Measurements from ENCODE around the gene MYEOV. TPM values are rescaled to one million over a fixed set of nuclear protein-coding genes. Genes with fewer than 3 reads are reported as not detected.

Gene MYEOV
- total RNA-seq, 3 donors from 2014 or later (not counting 1 experiment from before 2014, with no cell fraction given), result 1.1 to 1.2 TPM; not detected in 1

- WGBS (ENCODE audit: insufficient coverage), result 89% methylated on average over 11 of the region's 12 CpGs
- peaks cover 0 to 5% of the 10 kb centered on the region in 2 donors for H3K27me3 Mint-ChIP-seq (ENCODE audit: low read depth in 2 of 2)
- no peaks in the 10 kb centered on the region for H3K4me1 Mint-ChIP-seq
- Histone ChIP-seq H3K27me3 (ENCODE audit: control insufficient read depth, insufficient read depth, low read length) (no peaks in the 10 kb centered on the region), H3K36me3 (ENCODE audit: control insufficient read depth, insufficient read depth, low read length) (no peaks in the 10 kb centered on the region), H3K9me3 (ENCODE audit: control insufficient read depth, insufficient read depth, low read length) (no peaks in the 10 kb centered on the region), H3K4me3 (ENCODE audit: low read length) (no peak overlapping the region), H3K27ac (ENCODE audit: low read length) (no peak overlapping the region), H3K4me1 (ENCODE audit: control insufficient read depth, insufficient read depth, low read length) (no peaks in the 10 kb centered on the region)
- intact Hi-C loops (cut with micrococcal nuclease), result no loop called here
- H3K4me3 Mint-ChIP-seq, result no peak overlapping the region
- no peaks in the 10 kb centered on the region for H3K36me3 Mint-ChIP-seq
- no peak overlapping the region for H3K27ac Mint-ChIP-seq
- DNase-seq, result no peak
- ATAC-seq, result no peak
- H3K9me3 Mint-ChIP-seq, result no peaks in the 10 kb centered on the region
- TF ChIP-seq CTCF (IDR thresholded peaks at IDR 0.05), result no peak
Measured at GRCh38 chr11:69278091-69278867, 15.7 kb upstream of the MYEOV start.

GRCh38 chr11:69280451-69280850, 13.5 kb upstream of the MYEOV start:
- WGBS (ENCODE audit: insufficient coverage), result 93% methylated on average over 1 of the region's 2 CpGs
- H3K4me1 Mint-ChIP-seq, result no peaks in the 10 kb centered on the region
- H3K4me3 Mint-ChIP-seq, result no peak overlapping the region
- H3K27ac ChIP-seq (ENCODE audit: low read length), result no peak overlapping the region
- H3K27me3 ChIP-seq (ENCODE audit: control insufficient read depth, insufficient read depth, low read length), result no peaks in the 10 kb centered on the region
- ATAC-seq (no peak), DNase-seq (no peak)
- no peak for TF ChIP-seq CTCF (IDR thresholded peaks at IDR 0.05)
- intact Hi-C loops (cut with micrococcal nuclease), result no loop called here
- H3K36me3 ChIP-seq (ENCODE audit: control insufficient read depth, insufficient read depth, low read length), result no peaks in the 10 kb centered on the region
- H3K9me3 Mint-ChIP-seq, result no peaks in the 10 kb centered on the region
- no peaks in the 10 kb centered on the region for H3K4me1 ChIP-seq (ENCODE audit: control insufficient read depth, insufficient read depth, low read length)
- H3K27ac Mint-ChIP-seq, result no peak overlapping the region
- peaks cover 0 to 10% of the 10 kb centered on the region in 2 donors for H3K27me3 Mint-ChIP-seq (ENCODE audit: low read depth in 2 of 2)
- no peaks in the 10 kb centered on the region for H3K9me3 ChIP-seq (ENCODE audit: control insufficient read depth, insufficient read depth, low read length)
- no peak overlapping the region for H3K4me3 ChIP-seq (ENCODE audit: low read length)
- H3K36me3 Mint-ChIP-seq, result no peaks in the 10 kb centered on the region

GRCh38 chr11:69280994-69281393, 13.0 kb upstream of the MYEOV start:
- H3K36me3 ChIP-seq (ENCODE audit: control insufficient read depth, insufficient read depth, low read length), result no peaks in the 10 kb centered on the region
- no peak for TF ChIP-seq CTCF (IDR thresholded peaks at IDR 0.05)
- intact Hi-C loops (cut with micrococcal nuclease), result no loop called here
- no peaks in the 10 kb centered on the region for H3K4me1 ChIP-seq (ENCODE audit: control insufficient read depth, insufficient read depth, low read length)
- no peak overlapping the region for H3K27ac ChIP-seq (ENCODE audit: low read length)
- Mint-ChIP-seq H3K36me3 (no peaks in the 10 kb centered on the region), H3K4me3 (no peak overlapping the region), H3K27me3 (ENCODE audit: low read depth in 2 of 2) (peaks cover 0 to 12% of the 10 kb centered on the region in 2 donors), H3K4me1 (no peaks in the 10 kb centered on the region), H3K9me3 (no peaks in the 10 kb centered on the region), H3K27ac (no peak overlapping the region)
- no peak overlapping the region for H3K4me3 ChIP-seq (ENCODE audit: low read length)
- no peaks in the 10 kb centered on the region for H3K27me3 ChIP-seq (ENCODE audit: control insufficient read depth, insufficient read depth, low read length)
- no peak for ATAC-seq
- WGBS (ENCODE audit: insufficient coverage), result 91% methylated on average over 6 of the region's 6 CpGs
- DNase-seq, result no peak
- H3K9me3 ChIP-seq (ENCODE audit: control insufficient read depth, insufficient read depth, low read length), result no peaks in the 10 kb centered on the region

GRCh38 chr11:69283446-69283845, 10.5 kb upstream of the MYEOV start:
- 92% methylated on average over 10 of the region's 10 CpGs for WGBS (ENCODE audit: insufficient coverage)
- H3K36me3 ChIP-seq (ENCODE audit: control insufficient read depth, insufficient read depth, low read length), result no peaks in the 10 kb centered on the region
- H3K27me3 ChIP-seq (ENCODE audit: control insufficient read depth, insufficient read depth, low read length), result no peaks in the 10 kb centered on the region
- no peaks in the 10 kb centered on the region for H3K9me3 ChIP-seq (ENCODE audit: control insufficient read depth, insufficient read depth, low read length)
- no peaks in the 10 kb centered on the region for H3K9me3 Mint-ChIP-seq
- H3K4me3 ChIP-seq (ENCODE audit: low read length), result no peak overlapping the region
- no peak overlapping the region for H3K27ac ChIP-seq (ENCODE audit: low read length)
- H3K4me3 Mint-ChIP-seq, result no peak overlapping the region
- no peak overlapping the region for H3K27ac Mint-ChIP-seq
- H3K36me3 Mint-ChIP-seq, result no peaks in the 10 kb centered on the region
- no peak for TF ChIP-seq CTCF (IDR thresholded peaks at IDR 0.05)
- no peak for ATAC-seq
- peaks cover 0 to 16% of the 10 kb centered on the region in 2 donors for H3K27me3 Mint-ChIP-seq (ENCODE audit: low read depth in 2 of 2)
- intact Hi-C loops (cut with micrococcal nuclease), result no loop called here
- no peaks in the 10 kb centered on the region for H3K4me1 ChIP-seq (ENCODE audit: control insufficient read depth, insufficient read depth, low read length)
- DNase-seq, result no peak
- peaks cover 0 to 5% of the 10 kb centered on the region in 2 donors for H3K4me1 Mint-ChIP-seq

Measured in natural killer cell (primary cell).